ENCODE measurements around the gene EBNA1BP2.
"Not testable (repeated sequence)": the region's sequence is repeated elsewhere in the genome, so short reads cannot be mapped to it uniquely, and the experiment has no call there.

Gene EBNA1BP2

DNA sequence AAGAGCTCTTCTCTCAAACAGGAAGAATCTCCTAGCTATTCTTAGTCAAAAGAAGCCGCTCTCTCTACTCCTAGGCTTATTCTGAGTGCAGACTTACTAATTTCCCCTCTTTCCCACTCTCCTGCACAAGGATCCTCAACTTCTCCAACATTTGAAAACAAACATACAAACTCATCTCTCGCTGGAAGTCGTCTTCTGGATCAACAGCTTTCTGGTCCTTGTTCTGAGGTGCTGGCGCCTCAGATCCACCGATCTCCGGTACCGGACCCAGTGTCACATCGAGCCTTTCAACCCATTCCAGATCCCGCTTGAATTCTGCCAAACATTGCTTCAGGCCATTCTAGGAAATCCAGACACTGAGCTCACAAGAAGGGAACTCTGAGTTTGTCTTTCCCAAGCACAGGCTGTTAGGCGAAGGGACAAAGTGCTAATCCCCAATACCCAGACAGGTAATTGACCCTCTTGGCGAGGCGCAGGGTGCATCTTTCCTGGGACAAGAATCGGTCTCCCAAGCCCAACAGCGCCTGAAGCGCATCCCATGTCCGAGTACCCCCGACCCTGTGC, 696 bp downstream of the EBNA1BP2 start:
- no peak for DNase-seq

DNA sequence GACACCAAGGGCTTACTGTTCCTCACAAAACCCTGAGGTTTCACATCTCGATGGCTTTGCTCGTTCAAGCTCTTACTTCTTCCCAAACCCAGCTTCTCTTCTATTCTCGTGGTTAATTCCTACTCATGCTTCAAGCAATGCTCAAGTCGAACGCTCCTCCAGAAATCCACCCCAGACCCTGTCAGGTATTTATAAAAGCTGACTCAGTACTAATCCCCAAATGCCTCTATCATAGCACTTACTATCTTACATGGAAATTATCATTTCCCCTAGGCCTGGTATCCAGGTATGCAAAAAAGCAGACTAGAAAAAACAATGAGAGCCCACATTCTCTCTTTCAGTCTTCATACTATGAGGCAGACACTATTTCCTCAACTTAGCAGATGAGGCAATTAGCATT, 6.3 kb downstream of the EBNA1BP2 start:
- no peak for DNase-seq

DNA sequence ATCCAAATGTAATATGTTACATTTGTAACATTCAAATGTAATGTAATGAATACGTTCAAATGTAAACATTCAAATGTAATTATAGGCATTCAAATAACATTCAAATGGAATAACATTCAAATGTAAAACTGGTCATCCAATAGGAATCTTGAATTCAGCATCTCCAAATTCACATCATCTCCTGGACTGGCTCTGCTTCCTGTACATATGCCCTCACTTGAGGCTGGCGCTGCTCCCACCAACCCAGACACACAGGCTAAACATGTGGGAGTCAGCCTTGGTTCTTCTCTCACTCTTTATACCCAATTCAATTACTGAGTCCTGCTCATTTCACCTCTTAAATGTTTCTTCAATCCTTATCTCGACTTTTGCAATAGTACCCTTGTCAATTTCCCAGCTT, 6.9 kb downstream of the EBNA1BP2 start:
- no peak for DNase-seq

DNA sequence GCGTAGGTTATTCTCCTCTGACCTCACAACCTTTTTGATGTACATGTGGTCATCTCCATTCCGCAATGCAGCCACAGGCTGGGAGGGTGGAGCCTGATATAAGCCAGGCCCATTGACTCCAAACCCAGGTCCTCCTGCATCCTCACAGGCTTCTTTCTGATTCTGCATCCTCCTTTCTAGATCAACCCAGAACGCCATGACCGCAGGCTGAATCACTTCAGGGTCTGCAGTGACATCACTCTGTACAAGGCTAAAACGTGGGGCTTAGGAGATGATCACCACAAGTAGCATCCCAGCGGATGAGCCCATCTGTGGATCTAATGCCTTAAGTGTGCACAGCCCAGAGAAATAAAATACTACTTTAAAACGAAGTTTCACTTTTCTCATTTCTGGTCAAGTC, 16.1 kb downstream of the EBNA1BP2 start:
- no peak for DNase-seq

DNA sequence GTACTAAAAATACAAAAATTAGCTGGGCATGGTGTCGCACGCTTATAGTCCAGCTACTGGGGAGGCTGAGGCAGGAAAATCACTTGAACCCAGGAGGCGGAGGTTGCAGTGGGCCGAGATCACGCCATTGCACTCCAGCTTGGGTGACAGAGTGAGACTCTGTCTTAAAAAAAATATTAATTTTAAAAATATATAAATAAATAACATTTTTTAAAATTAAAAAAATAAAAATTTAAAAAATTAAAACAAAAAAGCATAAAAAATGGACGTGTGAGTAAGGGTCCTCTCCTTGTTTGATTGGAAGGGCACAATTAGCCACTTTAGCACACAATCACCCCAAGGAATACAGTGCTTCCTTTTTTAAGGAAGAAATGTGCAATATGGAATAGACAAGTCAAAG, 18.6 kb downstream of the EBNA1BP2 start:
- no peak for DNase-seq

DNA sequence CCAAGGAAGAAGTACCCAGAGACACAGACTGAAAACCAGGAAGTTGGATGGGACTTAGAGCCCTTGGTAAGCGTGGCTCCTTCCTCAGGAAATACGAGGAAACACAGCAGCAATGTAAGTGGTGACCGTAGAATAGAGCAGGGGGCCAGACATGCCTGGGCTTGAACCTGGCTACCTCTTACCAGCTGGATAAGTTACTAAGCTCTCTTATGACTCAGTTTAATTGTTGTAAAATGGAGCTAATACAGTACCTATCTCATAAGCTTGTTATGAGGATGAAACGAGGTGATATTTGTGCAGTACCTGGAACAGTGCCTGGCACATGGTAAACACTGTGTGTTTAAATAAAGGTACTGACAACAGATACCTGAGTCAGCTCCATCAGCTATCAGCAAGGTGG, 19.2 kb downstream of the EBNA1BP2 start:
- no peak for DNase-seq

DNA sequence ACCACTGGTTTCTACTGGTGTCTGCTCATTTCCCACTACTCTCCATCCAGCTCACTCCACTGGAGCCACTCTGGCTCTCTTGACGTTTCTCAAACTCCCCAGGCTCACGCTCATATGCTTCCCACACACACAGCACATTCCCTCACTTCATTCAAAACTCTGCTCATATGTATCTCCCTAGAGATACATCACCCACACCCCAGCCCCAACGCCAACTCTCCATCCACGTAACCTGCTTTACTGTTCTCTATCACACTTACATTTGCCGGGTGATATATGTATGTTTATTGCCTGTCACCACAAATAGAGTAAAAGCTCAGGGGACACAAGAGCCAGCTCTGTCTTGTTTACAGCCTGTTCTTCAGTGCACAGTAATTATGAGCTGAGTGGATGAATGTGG, 22.2 kb downstream of the EBNA1BP2 start:
- no peak for DNase-seq

DNA sequence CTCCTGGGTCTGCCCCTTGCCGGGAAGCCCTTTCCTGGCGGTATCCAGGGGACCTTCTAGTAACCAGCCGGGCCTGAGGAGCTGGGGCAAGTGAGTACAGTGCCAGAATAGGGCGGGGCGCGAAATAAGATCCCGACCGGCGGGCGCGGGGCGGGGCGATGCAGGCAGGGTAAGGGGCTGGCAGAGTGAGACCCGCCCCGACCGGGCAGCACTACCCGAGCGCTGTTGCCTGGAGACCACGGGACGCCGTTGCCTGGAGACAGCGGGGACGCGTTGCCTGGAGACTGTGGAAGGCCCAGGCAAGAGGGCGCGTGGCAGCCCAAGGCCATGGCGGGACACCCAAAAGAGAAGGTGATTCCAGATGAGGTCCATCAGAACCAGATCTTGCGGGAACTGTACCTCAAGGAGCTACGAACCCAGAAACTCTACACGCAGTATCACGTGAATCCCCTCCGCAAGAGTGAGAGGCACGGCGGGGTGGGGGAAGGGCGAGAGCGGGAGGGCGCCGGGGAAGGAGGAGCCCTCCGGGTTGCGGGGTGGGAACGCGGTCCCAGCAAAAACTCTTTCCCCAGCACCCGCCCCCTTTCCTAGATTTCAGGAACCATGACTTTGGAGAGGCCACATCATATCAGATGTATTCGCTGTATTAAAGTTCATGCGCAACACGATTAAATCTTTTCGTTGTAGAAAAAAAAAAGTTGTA, 24.3 kb downstream of the EBNA1BP2 start:
- no peak for DNase-seq

DNA sequence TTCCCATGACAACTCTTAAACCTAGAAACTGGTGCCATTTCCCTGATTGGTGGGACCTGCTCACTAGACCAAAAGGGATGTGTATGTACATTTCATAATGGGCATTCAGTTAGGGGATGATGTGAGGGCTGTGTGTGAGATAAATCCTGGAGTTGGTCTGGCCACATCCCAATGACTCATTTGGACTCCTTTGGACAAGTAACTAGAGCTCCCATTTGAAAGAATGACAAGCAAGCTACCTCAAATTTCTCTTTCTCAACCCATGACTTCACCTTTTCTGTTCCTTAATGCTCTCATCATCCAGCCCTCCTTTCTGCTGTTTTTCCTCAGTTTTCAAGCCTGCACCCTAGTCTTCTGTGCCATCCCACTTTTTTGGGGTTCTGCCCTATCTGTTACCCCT, 27.9 kb downstream of the EBNA1BP2 start:
- DNase-seq = no peak

DNA sequence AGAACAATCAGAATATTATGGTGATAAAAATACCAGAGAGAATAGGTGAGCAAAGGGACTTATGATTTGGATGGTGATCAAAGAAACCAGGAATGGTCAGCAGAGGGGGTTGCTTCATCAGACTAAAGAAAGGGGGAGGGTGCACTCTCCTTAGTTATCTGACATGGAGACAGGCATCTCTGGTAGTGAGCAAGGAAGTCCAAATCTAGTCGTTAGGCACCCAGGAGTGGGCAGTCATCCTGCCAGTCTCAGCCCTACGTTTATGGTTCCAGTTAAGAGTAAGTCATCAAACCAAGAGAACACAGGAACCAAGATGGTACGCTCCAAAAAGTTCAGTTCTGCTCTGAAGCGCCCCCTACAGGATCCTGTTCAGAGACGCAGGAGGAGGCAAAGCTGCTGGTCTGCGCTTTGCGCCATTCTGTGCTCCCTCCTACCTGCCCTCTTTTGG, 28.6 kb downstream of the EBNA1BP2 start:
- DNase-seq = no peak

DNA sequence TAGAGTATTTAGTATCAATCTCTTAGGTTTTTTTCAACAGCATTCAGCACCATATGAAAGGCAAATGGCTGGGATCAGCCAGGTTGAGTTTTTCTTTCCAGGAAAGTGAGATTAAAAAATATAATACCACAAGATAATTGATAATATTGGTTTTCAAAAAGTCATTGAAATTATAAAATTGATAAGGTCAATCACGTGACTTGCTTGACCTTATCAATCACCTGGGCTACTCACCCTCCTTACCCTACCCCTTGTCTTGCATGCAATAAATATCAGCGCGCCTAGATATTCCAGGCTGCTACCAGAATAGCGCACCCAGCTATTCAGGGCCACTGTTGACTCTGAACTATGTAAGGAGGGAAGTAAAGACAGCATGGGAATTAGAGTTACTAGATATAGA, 31.5 kb downstream of the EBNA1BP2 start:
- DNase-seq = no peak

DNA sequence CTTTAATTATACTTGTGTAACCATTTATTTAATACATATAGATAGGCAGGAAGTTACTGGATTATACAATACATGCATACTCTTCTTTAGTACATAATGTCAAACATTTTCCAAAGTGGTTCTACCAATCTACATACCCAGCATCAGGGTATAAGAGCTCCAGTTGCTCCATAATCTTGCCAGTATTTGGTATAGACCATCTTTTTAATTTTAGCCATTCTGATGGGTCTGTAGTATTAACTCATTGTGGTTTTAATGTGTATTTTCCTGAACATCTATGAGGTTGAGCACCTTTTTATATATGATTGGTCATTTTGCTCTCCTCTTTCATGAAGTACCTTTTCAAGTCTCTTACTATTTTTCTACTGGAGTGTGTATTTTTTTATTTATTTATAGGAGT, 32.1 kb downstream of the EBNA1BP2 start:
- DNase-seq = no peak

DNA sequence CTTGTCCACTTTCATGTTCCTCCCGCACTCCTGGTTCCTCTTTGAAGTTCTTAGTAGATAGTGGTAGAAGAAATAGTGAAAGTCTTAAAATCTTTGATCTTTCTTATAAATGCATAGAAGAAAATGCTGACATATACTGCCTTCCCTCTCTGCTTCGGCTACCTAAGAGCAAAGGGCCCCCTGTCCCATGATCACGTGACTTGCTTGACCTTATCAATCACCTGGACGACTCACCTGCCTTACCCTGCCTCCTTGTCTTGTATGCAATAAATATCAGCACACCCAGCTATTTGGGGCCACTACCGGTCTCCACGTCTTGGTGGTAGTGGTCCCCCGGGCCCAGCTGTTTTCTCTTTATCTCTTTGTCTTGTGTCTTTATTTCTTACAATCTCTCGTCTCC, 32.8 kb downstream of the EBNA1BP2 start:
- not testable (repeated sequence) for DNase-seq

DNA sequence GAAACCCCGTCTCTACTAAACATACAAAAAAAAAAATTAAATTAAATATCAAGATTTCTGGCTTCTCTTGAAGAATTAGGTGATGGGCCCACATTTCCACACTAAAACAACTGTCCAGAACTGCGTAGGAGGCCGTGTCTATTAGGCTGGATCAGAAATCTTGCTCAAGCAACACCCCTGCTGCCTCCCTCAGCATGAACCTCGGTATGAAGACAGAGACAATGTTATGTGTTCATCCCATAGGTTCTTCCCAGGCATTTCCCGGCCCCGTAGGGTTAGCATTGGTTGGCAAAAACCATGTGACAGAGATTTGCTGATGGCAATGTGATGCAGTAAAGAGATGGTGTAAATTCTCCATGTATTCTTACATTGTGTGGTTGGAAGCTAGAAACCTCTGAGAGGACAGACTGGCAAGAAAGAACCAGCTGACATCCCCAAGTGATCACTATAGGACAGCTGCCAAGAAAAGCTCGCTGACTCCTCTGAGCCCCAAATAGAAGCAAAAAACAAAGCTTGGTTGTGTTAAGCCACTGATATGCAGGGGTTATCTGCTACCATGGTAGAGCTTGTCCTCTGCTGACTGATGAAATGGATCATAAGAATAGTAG, 34.5 kb downstream of the EBNA1BP2 start:
- no peak for DNase-seq

DNA sequence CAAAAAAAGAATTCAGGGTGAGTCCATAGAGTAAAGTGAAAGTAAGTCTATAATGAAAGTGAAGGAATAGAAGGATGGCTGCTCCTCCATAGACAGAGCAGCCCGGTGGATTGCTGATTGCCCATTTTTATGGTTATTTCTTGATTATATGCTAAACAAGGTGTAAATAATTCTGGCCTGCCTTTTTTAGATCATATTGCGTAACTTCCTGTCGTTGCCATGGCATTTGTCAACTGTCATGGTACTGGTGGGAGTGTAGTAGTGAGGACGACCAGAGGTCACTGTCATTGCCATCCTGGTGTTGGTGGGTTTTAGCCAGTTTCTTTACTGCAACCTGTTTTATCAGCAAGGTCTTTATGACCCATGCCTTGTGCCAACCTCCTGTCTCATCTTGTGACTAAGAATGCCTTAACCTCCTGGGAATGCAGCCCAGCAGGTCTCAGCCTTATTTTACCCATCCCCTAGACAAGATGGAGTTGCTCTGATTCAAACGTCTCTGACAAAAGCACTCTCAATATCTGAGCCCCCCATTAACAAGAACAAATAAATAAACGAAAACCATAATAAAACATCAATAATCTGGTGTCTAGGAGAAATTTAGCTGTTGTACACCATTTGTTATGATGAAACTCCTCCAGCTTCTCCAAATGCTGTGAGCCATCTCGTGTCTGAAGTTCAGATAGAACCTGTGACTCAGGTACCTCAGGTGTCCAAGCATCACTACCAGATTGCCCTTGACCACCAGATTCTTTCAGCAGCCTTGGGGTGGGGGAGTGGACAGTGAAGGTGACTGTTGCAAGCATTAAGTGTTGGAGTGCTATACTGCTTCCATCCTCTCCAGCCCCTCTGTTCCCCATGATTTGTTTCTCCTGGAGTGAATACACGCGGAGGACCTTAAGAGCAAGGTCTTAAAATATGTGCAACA, 36.0 kb downstream of the EBNA1BP2 start:
- DNase-seq = no peak

DNA sequence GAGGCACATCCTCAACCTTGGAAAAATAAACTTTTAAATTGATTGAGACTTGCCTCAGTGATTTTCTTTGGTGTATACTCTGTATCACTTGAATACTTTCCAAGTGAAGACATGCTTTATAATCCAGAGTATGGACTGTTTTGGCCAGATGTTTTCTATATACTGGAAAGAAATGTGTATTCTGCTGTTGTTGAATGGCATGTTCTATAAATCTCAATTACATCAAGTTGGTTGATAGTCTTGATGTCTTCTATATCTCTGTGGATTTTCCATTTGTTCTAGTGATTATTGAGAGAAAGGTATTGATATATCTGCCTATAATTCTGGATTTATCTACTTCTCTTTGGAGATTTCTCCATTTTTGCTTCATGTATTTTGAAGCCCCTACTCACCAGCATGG, 37.5 kb downstream of the EBNA1BP2 start:
- no peak for DNase-seq

DNA sequence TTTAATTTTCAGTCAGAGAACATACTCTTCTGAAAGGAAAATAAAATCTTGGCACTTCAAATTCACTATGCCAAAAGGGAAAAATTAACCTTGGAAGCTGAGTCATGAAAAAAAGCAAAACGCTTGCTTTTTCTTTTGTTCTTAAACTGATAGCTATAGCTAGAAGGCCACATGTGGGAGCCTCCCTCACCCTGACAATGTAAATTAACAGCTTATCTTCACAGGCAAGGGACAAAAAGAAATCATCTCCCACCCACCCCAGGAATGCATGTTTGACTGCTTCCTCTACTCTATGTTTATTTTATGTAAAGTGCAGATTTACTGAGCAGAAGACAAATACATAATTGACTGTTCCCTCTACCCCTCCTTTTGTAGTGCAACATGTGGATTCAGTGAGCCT, 38.0 kb downstream of the EBNA1BP2 start:
- no peak for DNase-seq

DNA sequence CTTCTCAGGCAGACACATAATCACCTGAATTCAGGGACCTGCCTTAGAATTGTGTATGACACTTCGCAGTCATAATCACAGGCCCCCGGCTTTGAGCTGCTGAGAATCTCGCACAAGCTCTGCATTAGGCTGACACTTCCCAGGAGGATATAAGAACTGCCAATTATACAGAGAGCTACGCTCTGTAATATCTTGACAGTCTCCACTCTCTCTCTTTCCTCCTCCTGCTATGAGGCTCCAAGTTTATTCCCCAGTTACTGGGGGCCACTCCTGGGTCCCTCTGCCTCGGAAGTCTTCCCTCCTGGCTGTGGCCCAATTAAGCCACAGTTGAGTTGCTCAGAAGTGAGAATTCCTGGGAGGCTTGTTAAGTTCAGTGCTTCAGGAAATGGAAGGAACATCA, 42.7 kb downstream of the EBNA1BP2 start:
- DNase-seq = no peak

DNA sequence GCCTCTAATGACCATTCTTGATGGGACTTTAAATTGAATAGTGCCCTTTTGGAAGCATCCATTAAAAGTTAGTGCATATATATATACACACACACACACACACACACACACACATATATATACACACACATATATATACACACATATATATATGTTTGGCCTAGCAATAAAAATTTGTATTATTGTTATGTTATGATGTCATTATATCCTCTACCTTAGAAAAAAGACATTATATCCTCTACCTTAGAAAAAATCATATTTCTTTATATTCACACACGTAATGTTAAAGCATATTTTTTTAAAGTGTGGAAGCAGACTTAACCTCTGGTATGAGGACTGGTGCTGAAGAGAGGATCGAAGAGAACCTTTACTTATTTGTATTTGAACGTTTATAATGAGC, 43.3 kb downstream of the EBNA1BP2 start:
- DNase-seq = no peak

DNA sequence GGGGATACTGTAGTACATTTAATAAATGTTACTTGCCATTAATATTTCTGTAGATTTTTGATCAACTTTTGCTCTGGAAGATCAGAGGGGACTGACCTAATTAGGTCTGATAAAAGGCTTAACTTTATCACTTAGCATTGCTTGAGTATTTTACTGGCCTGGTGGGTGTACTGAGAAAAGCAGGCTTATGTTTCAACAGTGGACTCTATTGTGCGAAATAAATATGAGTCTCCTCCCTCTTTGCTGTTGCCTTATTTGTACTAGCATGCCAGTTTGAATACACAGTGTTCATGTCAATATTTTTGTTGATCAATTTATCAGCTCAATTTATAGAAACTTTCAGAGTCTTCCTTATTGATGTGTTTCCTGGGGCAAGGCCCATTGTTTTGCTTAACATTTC, 49.1 kb downstream of the EBNA1BP2 start:
- no peak for DNase-seq

DNA sequence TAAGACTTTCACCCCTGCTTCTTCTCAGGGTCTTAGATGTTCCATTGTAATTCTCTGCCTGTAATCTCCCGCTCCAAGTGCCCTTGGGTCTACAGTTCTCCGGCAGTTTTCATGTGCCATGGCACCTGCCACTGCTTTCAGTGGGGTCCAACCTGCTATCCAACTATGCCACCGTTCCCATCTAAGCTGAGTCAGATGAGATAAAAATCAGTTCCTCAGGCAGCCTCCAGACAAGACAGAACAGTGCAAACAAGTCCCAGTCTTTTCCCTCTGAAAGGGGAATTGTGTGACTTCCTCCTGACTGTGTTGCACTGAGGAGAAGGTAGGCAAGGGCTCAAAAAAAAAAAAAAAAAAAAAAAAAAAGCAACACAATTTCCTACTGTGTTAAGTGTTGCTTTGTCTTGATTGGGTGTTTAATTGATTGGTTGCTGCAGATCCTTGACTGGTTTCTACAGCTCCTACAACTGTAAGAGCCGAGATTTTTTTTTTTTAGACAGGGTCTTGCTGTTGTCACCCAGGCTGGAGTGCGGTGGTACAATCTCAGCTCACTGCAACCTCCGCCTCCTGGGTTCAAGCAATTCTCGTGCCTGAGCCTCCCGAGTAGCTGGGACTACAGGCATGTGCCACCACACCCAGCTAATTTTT, 50.7 kb downstream of the EBNA1BP2 start:
- no peak for DNase-seq

DNA sequence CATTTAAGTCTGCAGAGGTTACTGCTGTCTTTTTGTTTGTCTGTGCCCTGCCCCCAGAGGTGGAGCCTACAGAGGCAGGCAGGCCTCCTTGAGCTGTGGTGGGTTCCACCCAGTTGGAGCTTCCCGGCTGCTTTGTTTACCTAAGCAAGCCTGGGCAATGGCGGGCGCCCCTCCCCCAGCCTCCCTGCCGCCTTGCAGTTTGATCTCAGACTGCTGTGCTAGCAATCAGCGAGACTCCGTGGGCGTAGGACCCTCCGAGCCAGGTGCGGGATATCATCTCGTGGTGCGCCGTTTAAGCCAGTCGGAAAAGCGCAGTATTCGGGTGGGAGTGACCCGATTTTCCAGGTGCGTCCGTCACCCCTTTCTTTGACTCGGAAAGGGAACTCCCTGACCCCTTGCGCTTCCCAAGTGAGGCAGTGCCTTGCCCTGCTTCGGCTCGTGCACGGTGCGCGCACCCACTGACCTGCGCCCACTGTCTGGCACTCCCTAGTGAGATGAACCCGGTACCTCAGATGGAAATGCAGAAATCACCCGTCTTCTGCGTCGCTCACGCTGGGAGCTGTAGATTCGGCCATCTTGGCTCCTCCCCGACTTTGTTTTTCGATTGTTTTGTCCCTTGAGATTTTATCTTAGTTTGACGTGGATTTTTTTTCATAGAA, 52.0 kb downstream of the EBNA1BP2 start:
- DNase-seq = not testable (repeated sequence)
